ENCODE results near the gene MIGA2.

DNA sequence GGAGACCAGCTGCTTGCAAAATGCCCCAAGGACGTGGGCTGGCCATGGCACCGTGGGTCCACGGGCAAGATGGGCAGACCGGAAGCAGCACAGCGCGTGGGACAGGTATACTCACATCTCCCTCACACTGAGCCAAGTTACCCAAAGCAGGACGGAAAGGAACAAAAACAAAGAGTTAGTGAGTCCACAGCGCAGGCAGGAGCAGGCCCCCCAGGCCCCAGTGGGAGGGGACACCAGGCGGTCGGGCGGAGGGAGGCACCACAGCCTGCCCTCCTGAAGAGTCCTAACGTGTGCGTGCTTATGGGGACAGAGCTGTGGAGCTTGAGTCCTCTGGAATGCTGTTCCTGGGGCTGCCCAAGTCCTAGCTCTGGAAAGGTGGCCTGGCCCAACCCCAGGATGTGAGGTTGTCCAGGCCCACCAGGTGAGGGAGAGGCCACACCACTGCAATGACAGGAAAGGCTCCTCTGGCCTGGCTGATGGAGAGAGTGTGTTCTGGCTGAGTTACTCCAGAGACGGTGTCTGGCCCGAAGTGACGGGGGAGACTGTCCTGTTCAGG lies 23.5 kb upstream of the MIGA2 start:
- no peak for TF ChIP-seq RAD21 (CRISPR knock-in tag; conservative IDR thresholded peaks at IDR 0.05 in 1 of 2, IDR thresholded peaks at IDR 0.05 in 1 of 2)
- TF ChIP-seq TCF7L2 (IDR thresholded peaks at IDR 0.05; ENCODE audit: low read depth, low read length), result no peak
- TF ChIP-seq POLR2A (conservative IDR thresholded peaks at IDR 0.05), result no peak
- no peak for TF ChIP-seq POLR2AphosphoS5 (IDR thresholded peaks at IDR 0.05; ENCODE audit: control insufficient read depth, insufficient read depth, low read depth, low read length)
- TF ChIP-seq ZFX (CRISPR knock-in tag; IDR thresholded peaks at IDR 0.05), result no peak
- no peak for TF ChIP-seq MAFF (IDR thresholded peaks at IDR 0.05; ENCODE audit: low read length)
- TF ChIP-seq, protein P1, sequence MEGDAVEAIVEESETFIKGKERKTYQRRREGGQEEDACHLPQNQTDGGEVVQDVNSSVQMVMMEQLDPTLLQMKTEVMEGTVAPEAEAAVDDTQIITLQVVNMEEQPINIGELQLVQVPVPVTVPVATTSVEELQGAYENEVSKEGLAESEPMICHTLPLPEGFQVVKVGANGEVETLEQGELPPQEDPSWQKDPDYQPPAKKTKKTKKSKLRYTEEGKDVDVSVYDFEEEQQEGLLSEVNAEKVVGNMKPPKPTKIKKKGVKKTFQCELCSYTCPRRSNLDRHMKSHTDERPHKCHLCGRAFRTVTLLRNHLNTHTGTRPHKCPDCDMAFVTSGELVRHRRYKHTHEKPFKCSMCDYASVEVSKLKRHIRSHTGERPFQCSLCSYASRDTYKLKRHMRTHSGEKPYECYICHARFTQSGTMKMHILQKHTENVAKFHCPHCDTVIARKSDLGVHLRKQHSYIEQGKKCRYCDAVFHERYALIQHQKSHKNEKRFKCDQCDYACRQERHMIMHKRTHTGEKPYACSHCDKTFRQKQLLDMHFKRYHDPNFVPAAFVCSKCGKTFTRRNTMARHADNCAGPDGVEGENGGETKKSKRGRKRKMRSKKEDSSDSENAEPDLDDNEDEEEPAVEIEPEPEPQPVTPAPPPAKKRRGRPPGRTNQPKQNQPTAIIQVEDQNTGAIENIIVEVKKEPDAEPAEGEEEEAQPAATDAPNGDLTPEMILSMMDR (IDR thresholded peaks at IDR 0.05 in 2 of 3, conservative IDR thresholded peaks at IDR 0.05 in 1 of 3; ENCODE audit: insufficient read depth in 2 of 3, low read depth in 1 of 3, low read length in 3 of 3), result no peak
